ENCODE measurements around the gene SPOCK2. TPM values are rescaled to one million over a fixed set of nuclear protein-coding genes. Genes with fewer than 3 reads are reported as not detected.

SPOCK2 gene
- total and polyA plus RNA-seq, 10 of the 15 experiments (the other 5 are each of a cell fraction or from before 2014, with no cell fraction given): 0.02 to 1.5 (median 0.58) TPM

- RAD21 ChIA-PET (ENCODE audit: unreplicated experiment): no interaction called here
- H3K79me2 ChIP-seq (ENCODE audit: control insufficient read depth, insufficient read depth, low read length): no peaks in the 10 kb centered on the region
- no peaks in the 10 kb centered on the region; the same call in 1 of the 2 replicates for H4K20me1 ChIP-seq (ENCODE audit: control insufficient read depth, insufficient read depth)
- no TSS peak for BruUV-seq (replicated peaks)
- intact Hi-C loops (cut with micrococcal nuclease; ENCODE audit: unreplicated experiment) (no loop called here), in situ Hi-C loops (cut with MboI) (no loop called here)
- no peaks in the 10 kb centered on the region for H3K36me3 ChIP-seq (ENCODE audit: control insufficient read depth in 2 of 2, insufficient read depth in 2 of 2, low read length in 1 of 2)
- no peak for FAIRE-seq
- H3K27me3 ChIP-seq (replicated peaks in 1 of 2; ENCODE audit: control insufficient read depth in 2 of 2, insufficient read depth in 2 of 2, low read length in 1 of 2): no peaks in the 10 kb centered on the region
- no peak overlapping the region for H2AFZ ChIP-seq (ENCODE audit: control insufficient read depth, low read depth, low read length)
- DNase-seq (ENCODE audit: low read depth, low spot score): no peak
- CTCF ChIA-PET: no interaction called here
- H3K4me2 ChIP-seq (ENCODE audit: control insufficient read depth, insufficient read depth): no peak overlapping the region
- POLR2A ChIA-PET: no interaction called here
- H3K4me3 ChIP-seq: no peak overlapping the region
- ATAC-seq: no peak
- no peaks in the 10 kb centered on the region for H3K4me1 ChIP-seq (ENCODE audit: control insufficient read depth, insufficient read depth, low read length)
- no peak for TF ChIP-seq TCF7 (IDR thresholded peaks at IDR 0.05; ENCODE audit: borderline replicate concordance)
- no peak overlapping the region for H3K9ac ChIP-seq (ENCODE audit: control insufficient read depth, insufficient read depth, low read length)
- no peaks in the 10 kb centered on the region for H3K9me3 ChIP-seq (replicated peaks; ENCODE audit: control insufficient read depth, insufficient read depth, low read length)
- WGBS (ENCODE audit: insufficient coverage, insufficient replicate concordance, low lambda C conversion rate, missing lambda C conversion rate): 61% methylated on average over 10 of the region's 11 CpGs
- no peak overlapping the region for H3K27ac ChIP-seq (ENCODE audit: control insufficient read depth, insufficient read depth)
- SMC1A ChIA-PET (ENCODE audit: uncharacterized antibody, unreplicated experiment): interaction anchor here (1.2 kb wide), 1 partner anchor 34 kb away, joined by 4 read pairs; no protein-coding TSS in a partner anchor
Measured at GRCh38 chr10:72019085-72019876, 69.1 kb downstream of the SPOCK2 start.

- BruUV-seq (replicated peaks): no TSS peak
- POLR2A ChIA-PET: no interaction called here
- Histone ChIP-seq H2AFZ (ENCODE audit: control insufficient read depth, low read depth, low read length) (no peak overlapping the region), H3K27me3 (replicated peaks in 1 of 2; ENCODE audit: control insufficient read depth in 2 of 2, insufficient read depth in 2 of 2, low read length in 1 of 2) (no peaks in the 10 kb centered on the region), H3K36me3 (ENCODE audit: control insufficient read depth in 2 of 2, insufficient read depth in 2 of 2, low read length in 1 of 2) (no peaks in the 10 kb centered on the region), H4K20me1 (ENCODE audit: control insufficient read depth, insufficient read depth) (no peaks in the 10 kb centered on the region; the same call in 1 of the 2 replicates), H3K79me2 (ENCODE audit: control insufficient read depth, insufficient read depth, low read length) (no peaks in the 10 kb centered on the region), H3K9me3 (replicated peaks; ENCODE audit: control insufficient read depth, insufficient read depth, low read length) (no peaks in the 10 kb centered on the region), H3K4me3 (no peak overlapping the region), H3K4me1 (ENCODE audit: control insufficient read depth, insufficient read depth, low read length) (no peaks in the 10 kb centered on the region), H3K27ac (ENCODE audit: control insufficient read depth, insufficient read depth) (no peak overlapping the region), H3K4me2 (ENCODE audit: control insufficient read depth, insufficient read depth) (no peak overlapping the region), H3K9ac (ENCODE audit: control insufficient read depth, insufficient read depth, low read length) (no peak overlapping the region)
- TF ChIP-seq REST (IDR thresholded peaks at IDR 0.05; ENCODE audit: low read depth, low read length): no peak
- SMC1A ChIA-PET (ENCODE audit: uncharacterized antibody, unreplicated experiment): no interaction called here
- CTCF ChIA-PET: interaction anchor here (0.8 kb wide), 1 partner anchor 17 kb away, joined by 3 read pairs; no protein-coding TSS in a partner anchor
- DNase-seq (ENCODE audit: low read depth, low spot score): no peak
- 62% methylated on average over 13 of the region's 13 CpGs for WGBS (ENCODE audit: insufficient coverage, insufficient replicate concordance, low lambda C conversion rate, missing lambda C conversion rate)
- intact Hi-C loops (cut with micrococcal nuclease; ENCODE audit: unreplicated experiment) (no loop called here), in situ Hi-C loops (cut with MboI) (no loop called here)
- RAD21 ChIA-PET (ENCODE audit: unreplicated experiment): no interaction called here
- no peak for ATAC-seq
- no peak for FAIRE-seq
Measured at GRCh38 chr10:72016608-72017300, 71.6 kb downstream of the SPOCK2 start.

All from GM12878 (cell line).